Neuronal stem cell (in vitro differentiated cells): ENCODE results near the gene SYTL2.

Experiments
- DNase-seq: peaks from one replicate; pipeline ENCODE4 v3.0.0-alpha.2; 2013; ENCODE audit warnings: low spot score
- H2AFZ ChIP-seq: one replicate; pipeline ENCODE4 v1.6.1; 2013; ENCODE audit warnings: mild to moderate bottlenecking, low read length, inconsistent platforms
- H2AK5ac ChIP-seq: 2 replicates; pipeline ENCODE4 v1.6.1; 2013; ENCODE audit warnings: low read depth, mild to moderate bottlenecking, inconsistent platforms, low read length, moderate library complexity, mixed read lengths
- H2BK120ac ChIP-seq: 2 replicates; pipeline ENCODE4 v1.6.1; 2013; ENCODE audit warnings: low read depth, mild to moderate bottlenecking, inconsistent platforms, low read length, moderate library complexity, mixed read lengths
- H2BK12ac ChIP-seq: one replicate; pipeline ENCODE4 v1.6.1; 2013; ENCODE audit warnings: low read length, inconsistent platforms
- H2BK15ac ChIP-seq: 2 replicates; pipeline ENCODE4 v1.6.1; 2013; ENCODE audit warnings: mild to moderate bottlenecking, low read length, inconsistent platforms, mixed read lengths
- H2BK5ac ChIP-seq: one replicate; pipeline ENCODE4 v1.6.1; 2013; ENCODE audit warnings: inconsistent platforms, mild to moderate bottlenecking, low read length, moderate library complexity
- H3K14ac ChIP-seq: one replicate; pipeline ENCODE4 v1.6.1; 2013; ENCODE audit warnings: low read length, inconsistent platforms
- H3K18ac ChIP-seq: 2 replicates; pipeline ENCODE4 v1.6.1; 2013; ENCODE audit warnings: low read length, inconsistent platforms
- H3K23ac ChIP-seq: 2 replicates; pipeline ENCODE4 v1.6.1; 2013; ENCODE audit warnings: low read depth, mild to moderate bottlenecking, mixed read lengths, low read length, inconsistent platforms; ENCODE audit not compliant: poor library complexity
- H3K27ac ChIP-seq: replicated peaks from 3 replicates; pipeline ENCODE4 v1.5.1; 2013; ENCODE audit warnings: low read length, inconsistent platforms
- H3K27me3 ChIP-seq, 3 experiments: 2 replicates each; pipeline ENCODE4 v1.6.1; 2013; ENCODE audit warnings: low read length in 3 of 3, mild to moderate bottlenecking in 2 of 3, inconsistent platforms in 1 of 3, low read depth in 1 of 3, mixed read lengths in 1 of 3, moderate library complexity in 1 of 3; ENCODE audit not compliant: control insufficient read depth in 3 of 3, insufficient read depth in 3 of 3
- H3K36me3 ChIP-seq, 2 donors: replicated peaks in 1 of 2; 2 replicates each; pipeline ENCODE4 v1.6.1; 2013; ENCODE audit warnings: low read length in 2 of 2; ENCODE audit not compliant: control insufficient read depth in 2 of 2, insufficient read depth in 2 of 2
- H3K4ac ChIP-seq: 2 replicates; pipeline ENCODE4 v1.6.1; 2013; ENCODE audit warnings: inconsistent platforms, mild to moderate bottlenecking, low read length, moderate library complexity
- H3K4me1 ChIP-seq, 2 donors: 1 replicate in 1 of 2; 2 replicates in 1 of 2; pipeline ENCODE4 v1.6.1; 2013; ENCODE audit warnings: low read length in 2 of 2, low read depth in 1 of 2; ENCODE audit not compliant: control insufficient read depth in 2 of 2, insufficient read depth in 1 of 2
- H3K4me2 ChIP-seq: one replicate; pipeline ENCODE4 v1.6.1; 2013; ENCODE audit warnings: mild to moderate bottlenecking, low read length, inconsistent platforms; ENCODE audit not compliant: insufficient read depth, poor library complexity, severe bottlenecking
- H3K4me3 ChIP-seq, 2 donors: 2 replicates each; pipeline ENCODE4 v1.5.1; 2013; ENCODE audit warnings: low read length in 2 of 2, mild to moderate bottlenecking in 2 of 2, inconsistent platforms in 1 of 2, moderate library complexity in 1 of 2
- H3K79me1 ChIP-seq: one replicate; pipeline ENCODE4 v1.6.1; 2013; ENCODE audit warnings: low read depth, mild to moderate bottlenecking, inconsistent platforms, low read length, moderate library complexity
- H3K9ac ChIP-seq: one replicate; pipeline ENCODE4 v1.6.1; 2013; ENCODE audit warnings: mild to moderate bottlenecking, low read depth, low read length, inconsistent platforms; ENCODE audit not compliant: poor library complexity
- H3K9me3 ChIP-seq, 2 donors: replicated peaks in 1 of 2; 2 replicates each; pipeline versions ENCODE3 to v1.6.1; 2013; ENCODE audit warnings: low read length in 2 of 2, mild to moderate bottlenecking in 2 of 2, inconsistent platforms in 1 of 2, low read depth in 1 of 2, mixed read lengths in 1 of 2, moderate library complexity in 1 of 2; ENCODE audit not compliant: control insufficient read depth in 2 of 2, insufficient read depth in 1 of 2
- H4K8ac ChIP-seq: one replicate; pipeline ENCODE4 v1.6.1; 2013; ENCODE audit warnings: low read depth, mild to moderate bottlenecking, inconsistent platforms, low read length, moderate library complexity
- H4K91ac ChIP-seq: one replicate; pipeline ENCODE4 v1.6.1; 2013; ENCODE audit warnings: low read length, low read depth, mild to moderate bottlenecking, inconsistent platforms; ENCODE audit not compliant: poor library complexity
- WGBS, 2 donors: extraction: QIAGEN DNeasy Blood & Tissue Kit; methylation state at CpG; one replicate each; pipeline ENCODE4 v1.1.7; 2013; ENCODE audit warnings: missing lambda C conversion rate in 2 of 2, mixed read lengths in 1 of 2; ENCODE audit not compliant: insufficient read length in 2 of 2, insufficient replicate concordance in 1 of 2; ENCODE audit errors: extremely low coverage in 2 of 2; 5-methylcytosine and 5-hydroxymethylcytosine counted together

Gene SYTL2

DNA sequence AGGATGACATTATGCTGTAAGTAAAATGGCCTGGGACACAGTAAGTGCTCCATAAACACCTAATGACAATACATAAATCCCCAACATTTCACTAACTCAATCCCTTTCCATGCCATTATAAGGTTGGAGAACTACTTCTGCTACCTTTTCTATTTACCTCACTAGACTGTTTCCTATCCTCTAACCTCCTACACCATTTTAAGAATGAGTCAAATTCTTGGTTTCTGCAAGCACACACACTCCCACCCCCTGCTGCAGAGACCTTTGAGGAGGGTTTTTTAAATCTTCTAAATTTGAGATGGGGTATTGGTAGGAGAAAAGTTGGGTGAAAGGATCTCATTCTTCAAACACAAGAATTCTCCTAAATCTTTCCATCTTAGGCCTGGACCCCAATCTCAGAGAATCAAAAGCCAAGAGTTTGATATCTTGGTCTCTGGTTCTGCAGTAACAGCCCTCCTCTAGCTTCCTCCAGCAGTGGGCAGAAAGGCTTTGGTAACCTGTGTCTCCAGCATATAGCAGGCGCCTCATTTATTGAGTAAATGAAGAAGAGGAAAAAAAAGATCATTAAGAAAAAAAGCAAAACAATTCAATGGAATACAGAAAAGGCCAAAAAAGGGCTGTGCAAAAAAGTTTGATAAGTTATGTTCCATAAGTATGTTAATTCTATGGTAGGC, 42.3 kb downstream of the SYTL2 start:
- Histone ChIP-seq H2AK5ac (no peak overlapping the region), H3K9ac (no peak overlapping the region), H3K9me3 (no peaks in the 10 kb centered on the region), H3K4me1 (peaks cover 0 to 5% of the 10 kb centered on the region in 2 donors), H3K23ac (no peak overlapping the region), H2BK12ac (no peak overlapping the region), H3K4ac (no peak overlapping the region), H3K36me3 (no peaks in the 10 kb centered on the region), H3K27me3 (no peaks in the 10 kb centered on the region), H2AFZ (no peak overlapping the region), H3K4me2 (no peak overlapping the region), H3K14ac (no peak overlapping the region), H3K18ac (no peak overlapping the region), H2BK120ac (no peak overlapping the region), H2BK15ac (no peak overlapping the region), H4K91ac (no peak overlapping the region), H3K27ac (no peak overlapping the region), H2BK5ac (no peak overlapping the region), H3K4me3 (no peak overlapping the region), H4K8ac (no peak overlapping the region), H3K79me1 (no peaks in the 10 kb centered on the region)
- no CpG with 5 or more reads among the region's 1 CpG for WGBS, 2 donors
- no peak for DNase-seq

DNA sequence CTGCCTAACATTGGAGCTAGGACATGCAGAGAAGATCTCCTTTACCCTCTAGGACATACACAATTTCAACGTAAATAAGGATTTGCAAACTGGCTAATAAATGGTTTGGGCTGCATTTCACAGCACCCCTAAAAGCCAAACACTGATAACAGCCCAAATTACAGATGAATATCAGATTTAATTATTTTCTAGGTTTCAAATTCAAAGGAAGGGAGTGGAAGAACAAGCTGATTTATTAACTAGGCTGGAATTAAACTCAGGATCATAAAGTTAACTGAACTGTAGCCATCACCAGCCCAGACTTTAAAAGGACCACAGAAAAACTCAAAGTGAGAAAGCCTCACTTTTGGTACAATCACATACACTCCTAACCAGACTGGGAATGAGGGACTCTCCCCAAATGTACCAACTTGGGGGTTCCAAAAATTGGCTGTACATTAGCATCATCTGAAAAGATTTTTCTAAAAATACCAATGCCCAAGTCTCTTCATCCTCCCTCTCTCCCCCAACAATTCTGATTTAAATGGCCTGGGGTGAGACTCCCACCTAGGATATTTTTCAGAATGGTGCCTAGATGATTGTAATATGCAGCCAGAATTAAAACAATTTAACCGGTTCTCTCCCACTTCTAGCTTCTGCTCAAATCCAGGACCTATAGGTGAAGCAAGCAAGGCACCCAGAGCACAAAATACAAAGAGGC, 43.5 kb downstream of the SYTL2 start:
- Histone ChIP-seq H3K14ac (no peak overlapping the region), H3K27me3 (no peaks in the 10 kb centered on the region), H3K23ac (no peak overlapping the region), H2AFZ (no peak overlapping the region), H2BK120ac (no peak overlapping the region), H3K9ac (no peak overlapping the region), H3K18ac (no peak overlapping the region), H2BK15ac (no peak overlapping the region), H3K36me3 (no peaks in the 10 kb centered on the region), H3K79me1 (no peaks in the 10 kb centered on the region), H4K91ac (no peak overlapping the region), H3K4me3 (no peak overlapping the region), H3K27ac (no peak overlapping the region), H2BK12ac (no peak overlapping the region), H2AK5ac (no peak overlapping the region), H4K8ac (no peak overlapping the region), H3K4ac (no peak overlapping the region), H3K4me1 (peaks cover 0 to 5% of the 10 kb centered on the region in 2 donors), H3K9me3 (no peaks in the 10 kb centered on the region), H2BK5ac (no peak overlapping the region), H3K4me2 (no peak overlapping the region)
- WGBS, 2 donors = no CpG with 5 or more reads among the region's 2 CpGs
- DNase-seq = no peak

DNA sequence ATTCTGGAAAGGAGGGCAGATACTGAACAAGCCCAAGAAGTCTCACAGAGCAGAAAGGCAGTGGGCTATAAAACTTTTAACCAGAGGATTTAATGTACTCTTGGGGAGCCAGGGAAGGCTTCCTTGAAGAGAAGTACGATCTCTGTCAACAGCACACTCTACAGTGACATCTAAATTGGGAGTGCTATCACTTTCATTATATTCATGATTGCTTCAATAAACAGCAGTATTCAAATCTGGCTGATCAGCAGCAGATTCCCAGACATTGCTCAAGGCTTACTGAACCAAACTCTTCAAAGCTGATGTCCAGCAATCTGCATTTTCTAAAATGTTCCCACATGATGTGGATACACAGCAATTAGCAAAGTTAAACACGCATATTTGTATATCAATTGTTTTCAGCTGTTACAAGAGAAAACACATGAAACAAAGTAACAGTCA, 44.2 kb downstream of the SYTL2 start:
- no peak overlapping the region for H3K14ac ChIP-seq
- no peak overlapping the region for H3K4me2 ChIP-seq
- no peak overlapping the region for H2AK5ac ChIP-seq
- H3K79me1 ChIP-seq = no peaks in the 10 kb centered on the region
- no peak overlapping the region for H2BK12ac ChIP-seq
- H3K4me3 ChIP-seq = no peak overlapping the region
- no peak overlapping the region for H3K9ac ChIP-seq
- H3K4ac ChIP-seq = no peak overlapping the region
- no peak overlapping the region for H2BK120ac ChIP-seq
- H3K23ac ChIP-seq = no peak overlapping the region
- no CpG with 5 or more reads among the region's 2 CpGs for WGBS, 2 donors
- H2AFZ ChIP-seq = peak overlapping the region; percentile 26
- H3K18ac ChIP-seq = no peak overlapping the region
- no peak for DNase-seq
- H4K8ac ChIP-seq = no peak overlapping the region
- peaks cover 0 to 5% of the 10 kb centered on the region in 2 donors for H3K4me1 ChIP-seq
- H3K27me3 ChIP-seq = no peaks in the 10 kb centered on the region
- H2BK15ac ChIP-seq = no peak overlapping the region
- H3K27ac ChIP-seq = no peak overlapping the region
- no peaks in the 10 kb centered on the region for H3K9me3 ChIP-seq
- H4K91ac ChIP-seq = no peak overlapping the region
- no peaks in the 10 kb centered on the region for H3K36me3 ChIP-seq
- H2BK5ac ChIP-seq = no peak overlapping the region

DNA sequence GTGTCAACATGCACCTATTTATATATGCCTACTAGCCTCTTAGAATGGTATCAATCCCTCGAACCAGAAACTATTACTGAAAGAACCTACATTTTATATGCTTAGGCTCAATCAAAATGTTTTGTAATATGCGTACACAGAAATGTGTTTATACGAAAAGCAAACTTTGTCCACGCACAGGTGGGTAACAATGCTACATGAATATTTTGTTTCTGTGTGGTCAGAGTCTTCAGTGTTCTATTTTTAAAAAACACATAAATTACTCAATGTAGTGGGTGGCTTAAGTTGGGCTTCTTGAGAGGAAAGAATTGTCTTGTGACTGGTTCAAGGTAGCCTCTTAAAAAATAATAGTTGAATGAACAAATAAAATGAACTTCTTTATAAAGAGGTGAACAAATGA, 46.1 kb downstream of the SYTL2 start:
- Histone ChIP-seq H3K4me1 (peaks cover 2 to 5% of the 10 kb centered on the region in 2 donors), H2AK5ac (no peak overlapping the region), H3K27ac (no peak overlapping the region), H3K36me3 (no peaks in the 10 kb centered on the region), H2BK15ac (no peak overlapping the region), H3K9me3 (no peaks in the 10 kb centered on the region), H4K8ac (no peak overlapping the region), H2BK12ac (no peak overlapping the region), H3K14ac (no peak overlapping the region), H3K4ac (no peak overlapping the region), H3K79me1 (no peaks in the 10 kb centered on the region), H3K23ac (no peak overlapping the region), H3K4me3 (no peak overlapping the region), H2AFZ (no peak overlapping the region), H3K18ac (no peak overlapping the region), H4K91ac (no peak overlapping the region), H2BK120ac (no peak overlapping the region), H3K27me3 (no peaks in the 10 kb centered on the region), H3K4me2 (no peak overlapping the region), H3K9ac (no peak overlapping the region), H2BK5ac (no peak overlapping the region)
- no peak for DNase-seq
- no CpG with 5 or more reads among the region's 4 CpGs for WGBS, 2 donors
